Mesodermal cell (in vitro differentiated cells): ENCODE results near the gene SBK1.

Experiments
- H3K27ac ChIP-seq: 2 replicates; pipeline ENCODE4 v1.7.0; 2013; ENCODE audit warnings: mild to moderate bottlenecking, low read depth, low read length, moderate library complexity; ENCODE audit not compliant: severe bottlenecking
- H3K36me3 ChIP-seq: 2 replicates; pipeline ENCODE4 v1.7.1; 2013; ENCODE audit warnings: mild to moderate bottlenecking, low read length, moderate library complexity; ENCODE audit not compliant: control insufficient read depth, insufficient read depth
- H3K4me1 ChIP-seq: one replicate; pipeline ENCODE4 v1.7.1; 2013; ENCODE audit warnings: mild to moderate bottlenecking, low read length; ENCODE audit not compliant: insufficient read depth, control insufficient read depth, poor library complexity, severe bottlenecking
- H3K4me3 ChIP-seq: 2 replicates; pipeline ENCODE4 v1.7.0; 2013; ENCODE audit warnings: low read length, control low read depth, mild to moderate bottlenecking; ENCODE audit not compliant: insufficient read depth, poor library complexity, severe bottlenecking; ENCODE audit errors: extremely low read depth
- H3K9me3 ChIP-seq: 2 replicates; pipeline ENCODE4 v1.7.1; 2013; ENCODE audit warnings: mild to moderate bottlenecking, low read length, moderate library complexity; ENCODE audit not compliant: control insufficient read depth
- WGBS, 2 experiments: methylation state at CpG; one replicate each; pipeline ENCODE4 v1.1.5; 2013; ENCODE audit warnings: missing lambda C conversion rate in 2 of 2; ENCODE audit not compliant: insufficient coverage in 2 of 2; 5-methylcytosine and 5-hydroxymethylcytosine counted together

SBK1 gene

GRCh38 chr16:28280881-28281836, 11.2 kb upstream of the SBK1 start:
- no peaks in the 10 kb centered on the region for H3K4me1 ChIP-seq
- no peak overlapping the region for H3K4me3 ChIP-seq
- no peaks in the 10 kb centered on the region for H3K36me3 ChIP-seq
- 71 to 83% methylated on average over 7 to 12 of the region's 15 CpGs for whole genome bisulfite sequencing, 2 experiments
- no peaks in the 10 kb centered on the region for H3K9me3 ChIP-seq
- H3K27ac ChIP-seq: no peak overlapping the region

- Histone ChIP-seq H3K9me3 (no peaks in the 10 kb centered on the region), H3K4me1 (no peaks in the 10 kb centered on the region), H3K27ac (no peak overlapping the region), H3K36me3 (no peaks in the 10 kb centered on the region), H3K4me3 (no peak overlapping the region)
- WGBS, 2 experiments: 87 to 95% methylated on average over 5 to 6 of the region's 8 CpGs
Observed at GRCh38 chr16:28282045-28282444, 10.3 kb upstream of the SBK1 start.

- Histone ChIP-seq H3K9me3 (no peaks in the 10 kb centered on the region), H3K36me3 (no peaks in the 10 kb centered on the region), H3K4me3 (no peak overlapping the region), H3K4me1 (no peaks in the 10 kb centered on the region), H3K27ac (no peak overlapping the region)
- 90 to 93% methylated on average over 4 to 5 of the region's 9 CpGs for WGBS, 2 experiments
Observed at GRCh38 chr16:28283173-28283572, 9.2 kb upstream of the SBK1 start.

- no peak overlapping the region for H3K27ac ChIP-seq
- WGBS, 2 experiments: 79 to 87% methylated on average over 12 to 13 of the region's 15 CpGs
- no peak overlapping the region for H3K4me3 ChIP-seq
- no peaks in the 10 kb centered on the region for H3K9me3 ChIP-seq
- no peaks in the 10 kb centered on the region for H3K36me3 ChIP-seq
- no peaks in the 10 kb centered on the region for H3K4me1 ChIP-seq
Observed at GRCh38 chr16:28283798-28284577, 8.3 kb upstream of the SBK1 start.

- Histone ChIP-seq H3K4me3 (no peak overlapping the region), H3K36me3 (no peaks in the 10 kb centered on the region), H3K27ac (no peak overlapping the region), H3K4me1 (no peaks in the 10 kb centered on the region), H3K9me3 (no peaks in the 10 kb centered on the region)
- 94 to 98% methylated on average over 9 of the region's 9 CpGs for WGBS, 2 experiments
Observed at GRCh38 chr16:28285649-28286048, 6.7 kb upstream of the SBK1 start.

- H3K36me3 ChIP-seq: no peaks in the 10 kb centered on the region
- H3K9me3 ChIP-seq: no peaks in the 10 kb centered on the region
- whole genome bisulfite sequencing, 2 experiments: 89 to 98% methylated on average over 5 to 6 of the region's 7 CpGs
- H3K27ac ChIP-seq: no peak overlapping the region
- H3K4me1 ChIP-seq: no peaks in the 10 kb centered on the region
- H3K4me3 ChIP-seq: no peak overlapping the region
Observed at GRCh38 chr16:28288114-28288513, 4.2 kb upstream of the SBK1 start.

- no peak overlapping the region for H3K27ac ChIP-seq
- no peak overlapping the region for H3K4me3 ChIP-seq
- WGBS, 2 experiments: 86 to 100% methylated on average over 2 of the region's 3 CpGs
- no peaks in the 10 kb centered on the region for H3K4me1 ChIP-seq
- no peaks in the 10 kb centered on the region for H3K36me3 ChIP-seq
- no peaks in the 10 kb centered on the region for H3K9me3 ChIP-seq
Observed at GRCh38 chr16:28289048-28289447, 3.3 kb upstream of the SBK1 start.

- Histone ChIP-seq H3K4me1 (no peaks in the 10 kb centered on the region), H3K9me3 (no peaks in the 10 kb centered on the region), H3K36me3 (no peaks in the 10 kb centered on the region), H3K27ac (no peak overlapping the region), H3K4me3 (no peak overlapping the region)
- WGBS, 2 experiments: 94 to 95% methylated on average over 8 to 9 of the region's 10 CpGs
Observed at GRCh38 chr16:28289939-28290858, 2.1 kb upstream of the SBK1 start.

- H3K36me3 ChIP-seq: no peaks in the 10 kb centered on the region
- H3K4me1 ChIP-seq: no peaks in the 10 kb centered on the region
- no peaks in the 10 kb centered on the region for H3K9me3 ChIP-seq
- 79 to 82% methylated on average over 6 to 7 of the region's 11 CpGs for WGBS, 2 experiments
- no peak overlapping the region for H3K4me3 ChIP-seq
- no peak overlapping the region for H3K27ac ChIP-seq
Observed at GRCh38 chr16:28290859-28291254, 1.5 kb upstream of the SBK1 start.
